SK-N-SH treated with all-trans-retinoic acid at 6 μM for 48 hours (cell line): ENCODE data around the gene ADI1.

Experiments
- ATAC-seq: fragments of 200-7000 bp; cut with Tn5 transposase; 3 replicates; pipeline ENCODE4 v1.9.1; 2020; ENCODE audit warnings: mild to moderate bottlenecking, moderate library complexity
- ARNTL ChIP-seq: fragments of 450-650 bp; formaldehyde crosslinking; IDR thresholded peaks from 2 replicates; pipeline ENCODE4 v1.5.0; 2020; ENCODE audit warnings: low read depth, mild to moderate bottlenecking, moderate library complexity, borderline replicate concordance
- BACH2 ChIP-seq: fragments of 250-450 bp; sonication (Bioruptor Pico); IDR thresholded peaks from 2 replicates; pipeline ENCODE4 v1.9.0; 2021; ENCODE audit warnings: mild to moderate bottlenecking, borderline replicate concordance
- CREB5 ChIP-seq: fragments of 250-450 bp; sonication (Bioruptor Pico); IDR thresholded peaks from 2 replicates; pipeline ENCODE4 v1.5.1; 2020; ENCODE audit warnings: low read depth, mild to moderate bottlenecking, moderate library complexity
- CSRNP3 ChIP-seq: fragments of 250-450 bp; sonication (Bioruptor Pico); IDR thresholded peaks from 2 replicates; pipeline ENCODE4 v1.5.1; 2021; ENCODE audit warnings: mild to moderate bottlenecking, moderate library complexity
- ESRRG ChIP-seq: fragments of 250-450 bp; sonication (Bioruptor Pico); IDR thresholded peaks from 2 replicates; pipeline ENCODE4 v1.6.1; 2021; ENCODE audit warnings: mild to moderate bottlenecking
- GLIS3 ChIP-seq: fragments of 250-450 bp; sonication (Bioruptor Pico); IDR thresholded peaks from 2 replicates; pipeline ENCODE4 v1.5.0; 2020; ENCODE audit warnings: mild to moderate bottlenecking, moderate library complexity
- ISL1 ChIP-seq: fragments of 250-450 bp; sonication (Bioruptor Pico); IDR thresholded peaks from 2 replicates; pipeline ENCODE4 v2.1.2; 2022; ENCODE audit warnings: mild to moderate bottlenecking, moderate library complexity
- OSR1 ChIP-seq: fragments of 250-450 bp; sonication (Bioruptor Pico); IDR thresholded peaks from 2 replicates; pipeline ENCODE4 v1.8.0; 2022; ENCODE audit warnings: moderate library complexity, mild to moderate bottlenecking, inconsistent platforms
- PATZ1 ChIP-seq: fragments of 250-450 bp; sonication (Bioruptor Pico); IDR thresholded peaks from 2 replicates; pipeline ENCODE4 v1.8.0; 2020; ENCODE audit warnings: mild to moderate bottlenecking, moderate library complexity, borderline replicate concordance
- PPARA ChIP-seq: fragments of 250-450 bp; sonication (Bioruptor Pico); IDR thresholded peaks from 2 replicates; pipeline ENCODE4 v1.5.0; 2020; ENCODE audit warnings: mild to moderate bottlenecking, borderline replicate concordance
- RARB ChIP-seq: fragments of 250-450 bp; sonication (Bioruptor Pico); IDR thresholded peaks from 2 replicates; pipeline ENCODE4 v1.8.0; 2021; ENCODE audit warnings: mild to moderate bottlenecking, moderate library complexity
- SNAI2 ChIP-seq: fragments of 250-450 bp; sonication (Bioruptor Pico); IDR thresholded peaks from 2 replicates; pipeline ENCODE4 v1.5.0; 2020; ENCODE audit warnings: mild to moderate bottlenecking, moderate library complexity
- TCF4 ChIP-seq: fragments of 250-450 bp; sonication (Bioruptor Pico); IDR thresholded peaks from 2 replicates; pipeline ENCODE4 v1.8.0; 2021; ENCODE audit warnings: mild to moderate bottlenecking, moderate library complexity, borderline replicate concordance
- TSHZ2 ChIP-seq: fragments of 250-450 bp; sonication (Bioruptor Pico); IDR thresholded peaks from 2 replicates; pipeline ENCODE4 v1.5.0; 2020; ENCODE audit warnings: mild to moderate bottlenecking, moderate library complexity
- ZC3H10 ChIP-seq: fragments of 250-450 bp; sonication (Bioruptor Pico); IDR thresholded peaks from 2 replicates; pipeline ENCODE4 v1.5.1; 2021; ENCODE audit warnings: mild to moderate bottlenecking, moderate library complexity
- ZFP3 ChIP-seq: fragments of 250-450 bp; sonication (Bioruptor Pico); IDR thresholded peaks from 2 replicates; pipeline ENCODE4 v1.5.0; 2020; ENCODE audit warnings: mild to moderate bottlenecking, moderate library complexity
- ZFP30 ChIP-seq: fragments of 450-650 bp; formaldehyde crosslinking; IDR thresholded peaks from 2 replicates; pipeline ENCODE4 v1.5.0; 2022; ENCODE audit warnings: mild to moderate bottlenecking, moderate library complexity
- ZNF565 ChIP-seq: fragments of 450-650 bp; formaldehyde crosslinking; conservative IDR thresholded peaks from 2 replicates; pipeline ENCODE4 v1.5.0; 2020; ENCODE audit warnings: low read depth, mild to moderate bottlenecking, moderate library complexity
- ZNF70 ChIP-seq: fragments of 450-650 bp; formaldehyde crosslinking; IDR thresholded peaks from 2 replicates; pipeline ENCODE4 v1.5.0; 2020; ENCODE audit warnings: mild to moderate bottlenecking, moderate library complexity
- ZNF8 ChIP-seq: fragments of 450-650 bp; formaldehyde crosslinking; IDR thresholded peaks from 2 replicates; pipeline ENCODE4 v1.5.0; 2020; ENCODE audit warnings: mild to moderate bottlenecking, moderate library complexity

The ADI1 gene

GRCh38 chr2:3542107-3542506 is 22.8 kb upstream of the ADI1 start:
- no peak for ATAC-seq
- TF ChIP-seq GLIS3 = no peak
- no peak for TF ChIP-seq PATZ1 (CRISPR knock-in tag)
- TF ChIP-seq ZNF565 (CRISPR knock-in tag) = no peak
- no peak for TF ChIP-seq ESRRG
- TF ChIP-seq ZFP30 (CRISPR knock-in tag) = no peak

GRCh38 chr2:3539836-3540235 is 20.5 kb upstream of the ADI1 start:
- no peak for ATAC-seq
- TF ChIP-seq ARNTL = no peak
- no peak for TF ChIP-seq ZFP3 (CRISPR knock-in tag)
- no peak for TF ChIP-seq ZFP30 (CRISPR knock-in tag)
- TF ChIP-seq CSRNP3 (CRISPR knock-in tag) = no peak
- no peak for TF ChIP-seq RARB
- TF ChIP-seq TCF4 = no peak
- no peak for TF ChIP-seq TSHZ2
- no peak for TF ChIP-seq GLIS3
- no peak for TF ChIP-seq ESRRG
- no peak for TF ChIP-seq BACH2 (CRISPR knock-in tag)
- TF ChIP-seq ISL1 = no peak

- peak; percentile 85 for ATAC-seq
- TF ChIP-seq TSHZ2 (no peak), ZFP30 (CRISPR knock-in tag) (no peak), SNAI2 (no peak), ZNF8 (CRISPR knock-in tag) (no peak), PPARA (CRISPR knock-in tag) (no peak), ZNF70 (CRISPR knock-in tag) (no peak), ARNTL (no peak), ESRRG (no peak), CREB5 (CRISPR knock-in tag) (no peak), ZC3H10 (CRISPR knock-in tag) (no peak), ZNF565 (CRISPR knock-in tag) (no peak), OSR1 (CRISPR knock-in tag) (no peak), BACH2 (CRISPR knock-in tag) (no peak), ZFP3 (CRISPR knock-in tag) (no peak)
- TF ChIP-seq, all 23 proteins: peak for 0
These were observed 17.6 kb upstream of the ADI1 start for GRCh38 chr2:3536682-3537632.
